Sigmoid colon (tissue), 4 donors: ENCODE measurements around the gene PTGR3.

Experiments used
- CTCF ChIP-seq, 4 experiments: fragments of 450-650 bp in 3 of 4; fragments of 200-600 bp in 1 of 4; IDR thresholded peaks; one replicate each; pipeline ENCODE4 v1.5.1; 2016 to 2019; ENCODE audit warnings: antibody characterized with exemption in 4 of 4, mild to moderate bottlenecking in 3 of 4, moderate library complexity in 2 of 4
- EP300 ChIP-seq, 4 donors: sonication (generic); formaldehyde crosslinking; IDR thresholded peaks; one replicate each; pipeline ENCODE4 v1.6.1; 2017; ENCODE audit warnings: antibody characterized with exemption in 4 of 4
- POLR2A ChIP-seq, 2 donors: fragments of 450-650 bp; IDR thresholded peaks; one replicate each; pipeline ENCODE4 v1.6.1; 2016; ENCODE audit warnings: antibody characterized with exemption in 2 of 2, mild to moderate bottlenecking in 2 of 2, moderate library complexity in 2 of 2
- POLR2AphosphoS5 ChIP-seq, 4 donors: sonication (generic); formaldehyde crosslinking; IDR thresholded peaks; one replicate each; pipeline ENCODE4 v1.6.1; 2017; ENCODE audit warnings: antibody characterized with exemption in 4 of 4

GRCh38 chr18:75203416-75204268, 5.3 kb downstream of the PTGR3 start:
- no peak for TF ChIP-seq POLR2A (IDR thresholded peaks at IDR 0.05)
- no peak for TF ChIP-seq CTCF (IDR thresholded peaks at IDR 0.05)
- TF ChIP-seq EP300 (IDR thresholded peaks at IDR 0.05): no peak
- peak in 1 of 4 donors; percentile 67 for TF ChIP-seq POLR2AphosphoS5 (IDR thresholded peaks at IDR 0.05)
